ENCODE measurements around the gene TCERG1.

Gene TCERG1

GRCh38 chr5:146428658-146429057 lies 18.5 kb upstream of the TCERG1 start:
- TF ChIP-seq EZH2 (IDR thresholded peaks at IDR 0.05; ENCODE audit: borderline replicate concordance, low read depth, low read length, severe bottlenecking) (no peak), CTCF (IDR thresholded peaks at IDR 0.05; ENCODE audit: borderline replicate concordance, extremely low read depth, low read length, poor library complexity, severe bottlenecking) (no peak)
- Histone ChIP-seq H3K27ac (ENCODE audit: low read length) (no peak overlapping the region), H3K9ac (ENCODE audit: low read depth, low read length) (no peak overlapping the region), H3K4me2 (ENCODE audit: insufficient read depth, low read length) (no peak overlapping the region), H3K79me2 (ENCODE audit: insufficient read depth, low read length) (no peaks in the 10 kb centered on the region), H3K36me3 (ENCODE audit: insufficient read depth, low read length) (no peaks in the 10 kb centered on the region), H4K20me1 (ENCODE audit: insufficient read depth, low read length) (no peaks in the 10 kb centered on the region), H3K4me3 (ENCODE audit: low read depth in 1 of 2, low read length in 2 of 2) (no peak overlapping the region), H3K4me1 (ENCODE audit: insufficient read depth, low read length) (peaks cover 6% of the 10 kb centered on the region; the same call in 1 of the 2 replicates), H2AFZ (ENCODE audit: low read depth, low read length) (no peak overlapping the region), H3K9me3 (ENCODE audit: insufficient read depth, low read length, severe bottlenecking) (no peaks in the 10 kb centered on the region), H3K27me3 (ENCODE audit: insufficient read depth, low read length, poor library complexity) (peaks cover 5% of the 10 kb centered on the region)
- ATAC-seq (ENCODE audit: insufficient read depth, low read depth) (no peak), DNase-seq (no peak)

- no peaks in the 10 kb centered on the region for H3K79me2 ChIP-seq (ENCODE audit: insufficient read depth, low read length)
- DNase-seq: no peak
- no peak for ATAC-seq (ENCODE audit: insufficient read depth, low read depth)
- H3K36me3 ChIP-seq (ENCODE audit: insufficient read depth, low read length): no peaks in the 10 kb centered on the region
- H3K4me3 ChIP-seq (ENCODE audit: low read depth in 1 of 2, low read length in 2 of 2): no peak overlapping the region
- TF ChIP-seq CTCF (IDR thresholded peaks at IDR 0.05; ENCODE audit: borderline replicate concordance, extremely low read depth, low read length, poor library complexity, severe bottlenecking) (no peak), EZH2 (IDR thresholded peaks at IDR 0.05; ENCODE audit: borderline replicate concordance, low read depth, low read length, severe bottlenecking) (no peak)
- H3K4me2 ChIP-seq (ENCODE audit: insufficient read depth, low read length): no peak overlapping the region
- H3K9me3 ChIP-seq (ENCODE audit: insufficient read depth, low read length, severe bottlenecking): no peaks in the 10 kb centered on the region
- no peak overlapping the region for H3K27ac ChIP-seq (ENCODE audit: low read length)
- no peaks in the 10 kb centered on the region for H3K4me1 ChIP-seq (ENCODE audit: insufficient read depth, low read length)
- peaks cover 25% of the 10 kb centered on the region for H3K27me3 ChIP-seq (ENCODE audit: insufficient read depth, low read length, poor library complexity)
- no peaks in the 10 kb centered on the region for H4K20me1 ChIP-seq (ENCODE audit: insufficient read depth, low read length)
- H2AFZ ChIP-seq (ENCODE audit: low read depth, low read length): no peak overlapping the region
- H3K9ac ChIP-seq (ENCODE audit: low read depth, low read length): no peak overlapping the region
Measured at GRCh38 chr5:146440353-146440752, 6.8 kb upstream of the TCERG1 start.

- Histone ChIP-seq H2AFZ (ENCODE audit: low read depth, low read length) (no peak overlapping the region), H3K27me3 (ENCODE audit: insufficient read depth, low read length, poor library complexity) (peaks cover 25% of the 10 kb centered on the region), H3K4me1 (ENCODE audit: insufficient read depth, low read length) (no peaks in the 10 kb centered on the region), H3K27ac (ENCODE audit: low read length) (no peak overlapping the region), H3K36me3 (ENCODE audit: insufficient read depth, low read length) (no peaks in the 10 kb centered on the region), H3K9ac (ENCODE audit: low read depth, low read length) (no peak overlapping the region), H3K79me2 (ENCODE audit: insufficient read depth, low read length) (no peaks in the 10 kb centered on the region), H3K4me3 (ENCODE audit: low read depth in 1 of 2, low read length in 2 of 2) (no peak overlapping the region), H3K4me2 (ENCODE audit: insufficient read depth, low read length) (no peak overlapping the region), H4K20me1 (ENCODE audit: insufficient read depth, low read length) (no peaks in the 10 kb centered on the region), H3K9me3 (ENCODE audit: insufficient read depth, low read length, severe bottlenecking) (no peaks in the 10 kb centered on the region)
- DNase-seq (no peak), ATAC-seq (ENCODE audit: insufficient read depth, low read depth) (no peak)
- no peak for TF ChIP-seq EZH2 (IDR thresholded peaks at IDR 0.05; ENCODE audit: borderline replicate concordance, low read depth, low read length, severe bottlenecking)
- no peak for TF ChIP-seq CTCF (IDR thresholded peaks at IDR 0.05; ENCODE audit: borderline replicate concordance, extremely low read depth, low read length, poor library complexity, severe bottlenecking)
Measured at GRCh38 chr5:146440870-146441495, 6.2 kb upstream of the TCERG1 start.

Data from DND-41 (cell line).